Stomach (tissue), 9 donors: ENCODE data around the gene CRHR1. TPM values are rescaled to one million over a fixed set of nuclear protein-coding genes. Genes with fewer than 3 reads are reported as not detected.

Experiments used
- DNase-seq, 2 donors: peaks; one replicate each; pipeline versions ENCODE4 v3.0.0 to v3.0.0-alpha.2; 2013 to 2019
- H3K27ac ChIP-seq, 5 donors: fragments of 200-600 bp in 4 of 5; sonication (generic) in 4 of 5; one replicate each; pipeline ENCODE4 v1.5.1; 2013 to 2019; ENCODE audit warnings: mild to moderate bottlenecking in 1 of 5, moderate library complexity in 1 of 5
- H3K27me3 ChIP-seq, 3 donors: fragments of 200-600 bp; sonication (generic); one replicate each; pipeline ENCODE4 v1.5.1; 2017 to 2019; ENCODE audit warnings: mixed run types in 1 of 3
- H3K36me3 ChIP-seq, 4 donors: fragments of 200-600 bp; sonication (generic); 1 replicate in 3 of 4; 2 replicates in 1 of 4; pipeline ENCODE4 v1.5.1; 2016 to 2019
- H3K4me1 ChIP-seq, 4 donors: fragments of 200-600 bp; sonication (generic); one replicate each; pipeline ENCODE4 v1.5.1; 2016 to 2019
- H3K4me3 ChIP-seq, 4 donors: fragments of 200-600 bp; sonication (generic) in 3 of 4; one replicate each; pipeline ENCODE4 v1.5.1; 2016 to 2019; ENCODE audit warnings: mild to moderate bottlenecking in 1 of 4
- H3K9me3 ChIP-seq, 4 donors: fragments of 200-600 bp; sonication (generic); one replicate each; pipeline ENCODE4 v1.5.1; 2016 to 2019
- CTCF ChIP-seq, 7 experiments: fragments of 450-650 bp in 4 of 7; fragments of 200-600 bp in 3 of 7; sonication (generic) in 3 of 7; IDR thresholded peaks; one replicate each; pipeline ENCODE4 v1.5.1; 2016 to 2019; ENCODE audit warnings: antibody characterized with exemption in 7 of 7, control low read depth in 2 of 7, mild to moderate bottlenecking in 1 of 7
- EP300 ChIP-seq: sonication (generic); formaldehyde crosslinking; IDR thresholded peaks from one replicate; pipeline ENCODE4 v1.6.1; 2017; ENCODE audit warnings: antibody characterized with exemption
- POLR2A ChIP-seq, 4 donors: fragments of 450-650 bp; IDR thresholded peaks; one replicate each; pipeline ENCODE4 v1.6.1; 2016; ENCODE audit warnings: antibody characterized with exemption in 4 of 4, control low read depth in 2 of 4, mild to moderate bottlenecking in 1 of 4, moderate library complexity in 1 of 4
- POLR2AphosphoS5 ChIP-seq, 3 donors: sonication (generic); formaldehyde crosslinking; IDR thresholded peaks; one replicate each; pipeline ENCODE4 v1.6.1; 2016; ENCODE audit warnings: antibody characterized with exemption in 3 of 3
- WGBS, 5 donors: extraction: QIAGEN DNeasy Blood & Tissue Kit in 3 of 5; methylation state at CpG; one replicate each; pipeline versions ENCODE4 v1.1.5 to v1.1.7; 2013 to 2018; 5-methylcytosine and 5-hydroxymethylcytosine counted together
- intact Hi-C: fragments of 100-400 bp; cut with DNase I; formaldehyde crosslinking; loops from one replicate; pipeline ENCODE4 v1.15.1; 2023; ENCODE audit warnings: low total_unique reads
- polyA plus RNA-seq, 3 donors: library from polyadenylated mRNA; stranded (reverse); fragments of 200-250 nt; gene quantifications; one replicate each; pipeline ENCODE4 v1.2.3, GENCODE V29; 2013
- total RNA-seq, 5 donors: library from RNA; depleted of rRNA; stranded (reverse); fragments of >200 nt; gene quantifications; one replicate each; pipeline versions ENCODE4 v1.1.0 to v1.2.3, GENCODE V29; 2014 to 2016
- donor health status: healthy with polysubstance abuse.
- donor health status: Bipolar disorder and iron deficiency.
- donor health status: healthy.

Gene CRHR1
- total and polyA plus RNA-seq, 8 donors = not detected

- Histone ChIP-seq H3K4me1 (no peaks in the 10 kb centered on the region), H3K4me3 (no peak overlapping the region), H3K36me3 (no peaks in the 10 kb centered on the region), H3K27me3 (peaks cover 0 to 51% (median 8%) of the 10 kb centered on the region in 3 donors), H3K27ac (no peak overlapping the region), H3K9me3 (no peaks in the 10 kb centered on the region)
- intact Hi-C loops = no loop called here
- no peak for TF ChIP-seq CTCF (IDR thresholded peaks at IDR 0.05)
- TF ChIP-seq EP300 = no peak
- no peak for TF ChIP-seq POLR2A (IDR thresholded peaks at IDR 0.05)
- TF ChIP-seq POLR2AphosphoS5 (IDR thresholded peaks at IDR 0.05) = no peak
- WGBS, 5 donors = 73 to 89% (median 81%) methylated on average over 3 to 4 of the region's 4 CpGs
- DNase-seq = no peak
These were observed 55.3 kb downstream of the CRHR1 start for GRCh38 chr17:45839442-45839841.

GRCh38 chr17:45841186-45841585 is 57.1 kb downstream of the CRHR1 start:
- no peak for DNase-seq
- 68 to 76% (median 72%) methylated on average over 9 of the region's 9 CpGs for WGBS, 5 donors

GRCh38 chr17:45841883-45842525 is 57.9 kb downstream of the CRHR1 start:
- WGBS, 5 donors = 44 to 53% (median 47%) methylated on average over 7 of the region's 7 CpGs
- Histone ChIP-seq H3K27me3 (peaks cover 0 to 44% (median 8%) of the 10 kb centered on the region in 3 donors), H3K36me3 (no peaks in the 10 kb centered on the region), H3K9me3 (no peaks in the 10 kb centered on the region), H3K4me1 (no peaks in the 10 kb centered on the region), H3K27ac (no peak overlapping the region), H3K4me3 (no peak overlapping the region)
- TF ChIP-seq EP300 = no peak
- TF ChIP-seq POLR2AphosphoS5 (IDR thresholded peaks at IDR 0.05) = no peak
- TF ChIP-seq CTCF (IDR thresholded peaks at IDR 0.05) = no peak
- TF ChIP-seq POLR2A (IDR thresholded peaks at IDR 0.05) = no peak
- intact Hi-C loops = no loop called here
- no peak for DNase-seq

More at GRCh38 chr17:45841186-45841585, 57.1 kb downstream of the CRHR1 start:
- no peaks in the 10 kb centered on the region for H3K9me3 ChIP-seq
- no peaks in the 10 kb centered on the region for H3K4me1 ChIP-seq
- intact Hi-C loops = no loop called here
- peaks cover 0 to 45% (median 8%) of the 10 kb centered on the region in 3 donors for H3K27me3 ChIP-seq
- H3K27ac ChIP-seq = no peak overlapping the region
- TF ChIP-seq POLR2AphosphoS5 (IDR thresholded peaks at IDR 0.05) = no peak
- TF ChIP-seq EP300 = no peak
- no peak for TF ChIP-seq CTCF (IDR thresholded peaks at IDR 0.05)
- TF ChIP-seq POLR2A (IDR thresholded peaks at IDR 0.05) = no peak
- no peak overlapping the region for H3K4me3 ChIP-seq
- H3K36me3 ChIP-seq = no peaks in the 10 kb centered on the region

GRCh38 chr17:45843722-45844121 is 59.6 kb downstream of the CRHR1 start:
- DNase-seq = no peak
- Histone ChIP-seq H3K36me3 (no peaks in the 10 kb centered on the region), H3K4me1 (no peaks in the 10 kb centered on the region), H3K9me3 (no peaks in the 10 kb centered on the region), H3K27ac (no peak overlapping the region), H3K4me3 (no peak overlapping the region), H3K27me3 (peaks cover 0 to 33% (median 3%) of the 10 kb centered on the region in 3 donors)
- no peak for TF ChIP-seq CTCF (IDR thresholded peaks at IDR 0.05)
- no peak for TF ChIP-seq POLR2A (IDR thresholded peaks at IDR 0.05)
- no peak for TF ChIP-seq POLR2AphosphoS5 (IDR thresholded peaks at IDR 0.05)
- TF ChIP-seq EP300 = no peak
- WGBS, 5 donors = 82 to 89% (median 87%) methylated on average over 4 of the region's 4 CpGs
- intact Hi-C loops = no loop called here
